T-helper 1 cell treated with Interleukin-12 subunit alpha and Interleukin-12 subunit beta and Interleukin-4 antibody, amounts not matched to agents 30 μg/mL and 1 μg/mL, for 36 hours (primary cell): Measurements from ENCODE around the gene MSRB3.
A peak's percentile ranks its signal among the peaks of the same experiment; 100 is the strongest.

ENCODE experiments used
- H3K27ac Mint-ChIP-seq: one replicate; pipeline ENCODE4 v1.8.0; 2021; ENCODE audit warnings: mild to moderate bottlenecking, mixed read lengths
- H3K27me3 Mint-ChIP-seq: one replicate; pipeline ENCODE4 v1.8.0; 2021; ENCODE audit warnings: low read depth, mixed read lengths
- H3K36me3 Mint-ChIP-seq: one replicate; pipeline ENCODE4 v1.8.0; 2021; ENCODE audit warnings: low read depth, mixed read lengths
- H3K4me1 Mint-ChIP-seq: one replicate; pipeline ENCODE4 v1.8.0; 2021; ENCODE audit warnings: low read depth, mixed read lengths
- H3K4me3 Mint-ChIP-seq: one replicate; pipeline ENCODE4 v1.8.0; 2021; ENCODE audit warnings: mild to moderate bottlenecking, moderate library complexity, mixed read lengths
- H3K9me3 Mint-ChIP-seq: one replicate; pipeline ENCODE4 v1.8.0; 2021; ENCODE audit warnings: mixed read lengths

Gene MSRB3

GRCh38 chr12:65278576-65279368 lies at the start of gene MSRB3:
TSS of gene MSRB3 (plus strand) at chr12:65278683. CDS start at chr12:65308580, 29,897 bp downstream.
- H3K4me1 Mint-ChIP-seq = peaks cover 3% of the 10 kb centered on the region
- peak within 1 kb of the TSS; percentile 52 for H3K4me3 Mint-ChIP-seq
- H3K36me3 Mint-ChIP-seq = no peaks in the 10 kb centered on the region
- H3K27ac Mint-ChIP-seq = no peak within 1 kb of the TSS
- H3K27me3 Mint-ChIP-seq = peaks cover 70% of the 10 kb centered on the region
- no peaks in the 10 kb centered on the region for H3K9me3 Mint-ChIP-seq

DNA sequence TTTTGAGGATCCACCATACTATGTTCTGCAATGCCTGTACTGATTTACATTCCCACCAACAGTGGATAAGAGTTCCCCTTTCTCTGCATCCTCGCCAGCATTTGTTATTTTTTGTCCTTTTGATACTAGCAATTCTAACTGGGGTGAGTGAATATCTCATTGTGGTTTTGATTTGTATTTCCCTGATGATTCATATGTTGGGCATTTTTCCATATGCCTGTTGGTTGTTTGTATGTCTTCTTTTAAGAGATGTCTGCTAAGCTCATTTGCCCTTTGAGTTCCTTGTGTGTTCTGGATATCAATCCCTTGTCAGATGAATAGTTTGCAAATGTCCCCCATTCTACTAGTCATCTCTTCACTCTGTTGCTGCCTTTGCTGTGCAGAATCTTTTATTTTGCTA lies 49.0 kb upstream of the MSRB3 start:
- Mint-ChIP-seq H3K36me3 (peaks cover 43% of the 10 kb centered on the region), H3K4me1 (peaks cover 23% of the 10 kb centered on the region), H3K27me3 (no peaks in the 10 kb centered on the region), H3K4me3 (no peak overlapping the region), H3K9me3 (peaks cover 28% of the 10 kb centered on the region), H3K27ac (no peak overlapping the region)

- Mint-ChIP-seq H3K4me3 (no peak overlapping the region), H3K27me3 (no peaks in the 10 kb centered on the region), H3K36me3 (peaks cover 23% of the 10 kb centered on the region), H3K4me1 (peaks cover 7% of the 10 kb centered on the region), H3K9me3 (peaks cover 18% of the 10 kb centered on the region), H3K27ac (peak overlapping the region; percentile 46)
These were observed 45.9 kb upstream of the MSRB3 start for GRCh38 chr12:65232476-65233077.

- Mint-ChIP-seq H3K9me3 (no peaks in the 10 kb centered on the region), H3K4me1 (peaks cover 5% of the 10 kb centered on the region), H3K27ac (no peak overlapping the region), H3K27me3 (no peaks in the 10 kb centered on the region), H3K4me3 (no peak overlapping the region), H3K36me3 (peaks cover 3% of the 10 kb centered on the region)
These were observed 41.3 kb upstream of the MSRB3 start for GRCh38 chr12:65237153-65237552.

GRCh38 chr12:65238609-65239008 lies 39.9 kb upstream of the MSRB3 start:
- no peaks in the 10 kb centered on the region for H3K9me3 Mint-ChIP-seq
- H3K27ac Mint-ChIP-seq = no peak overlapping the region
- H3K4me1 Mint-ChIP-seq = no peaks in the 10 kb centered on the region
- peaks cover 14% of the 10 kb centered on the region for H3K36me3 Mint-ChIP-seq
- no peaks in the 10 kb centered on the region for H3K27me3 Mint-ChIP-seq
- no peak overlapping the region for H3K4me3 Mint-ChIP-seq

DNA sequence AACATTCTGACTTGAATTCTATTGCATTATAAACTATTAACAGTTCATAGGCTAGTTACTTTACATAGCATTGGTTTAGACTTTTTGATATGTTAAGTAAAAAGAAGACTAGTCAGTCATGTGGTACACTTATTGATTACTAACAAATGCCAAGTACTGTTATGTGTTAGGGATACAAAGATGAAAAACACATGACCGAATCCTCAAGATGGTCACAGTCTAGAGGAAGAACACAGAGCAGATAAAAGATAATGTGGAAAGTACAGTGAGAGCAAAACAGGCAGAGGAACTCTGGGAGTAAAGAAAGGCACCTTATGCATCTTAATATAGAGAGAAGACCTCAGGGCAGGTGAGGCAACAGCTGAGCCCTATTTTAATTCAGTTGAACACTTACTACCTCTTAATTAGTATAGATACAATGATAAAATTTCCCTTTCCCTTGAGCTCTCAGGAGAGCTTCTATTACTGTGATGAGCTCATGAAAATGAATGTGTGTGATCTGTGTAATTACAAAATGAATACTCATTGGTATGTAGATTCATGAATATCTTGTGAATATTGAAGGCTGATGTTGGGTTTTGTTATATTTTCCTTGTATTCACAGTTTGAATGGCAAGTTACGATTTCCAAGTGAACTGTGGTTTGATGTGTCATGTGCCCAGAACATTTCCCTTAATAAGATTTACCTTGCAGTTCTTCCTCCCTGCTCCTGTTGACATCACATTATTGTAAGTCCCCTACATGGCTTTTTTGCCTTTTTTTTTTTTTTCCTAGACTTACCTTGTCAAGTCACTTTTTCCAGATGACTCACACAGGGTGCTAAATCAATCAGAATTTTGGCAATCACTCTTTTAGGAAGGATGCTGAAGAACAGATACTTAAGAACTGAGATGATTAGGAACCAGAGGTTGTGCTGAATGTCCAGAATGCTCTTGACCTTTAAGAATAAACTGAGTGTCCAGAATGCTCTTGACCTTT lies 29.5 kb upstream of the MSRB3 start:
- H3K4me1 Mint-ChIP-seq = peaks cover 9% of the 10 kb centered on the region
- no peak overlapping the region for H3K4me3 Mint-ChIP-seq
- H3K9me3 Mint-ChIP-seq = no peaks in the 10 kb centered on the region
- H3K27me3 Mint-ChIP-seq = peaks cover 4% of the 10 kb centered on the region
- peaks cover 23% of the 10 kb centered on the region for H3K36me3 Mint-ChIP-seq
- H3K27ac Mint-ChIP-seq = no peak overlapping the region

- peaks cover 16% of the 10 kb centered on the region for H3K36me3 Mint-ChIP-seq
- H3K4me3 Mint-ChIP-seq = no peak overlapping the region
- H3K9me3 Mint-ChIP-seq = no peaks in the 10 kb centered on the region
- H3K4me1 Mint-ChIP-seq = peaks cover 9% of the 10 kb centered on the region
- no peak overlapping the region for H3K27ac Mint-ChIP-seq
- H3K27me3 Mint-ChIP-seq = peaks cover 4% of the 10 kb centered on the region
These were observed 26.0 kb upstream of the MSRB3 start for GRCh38 chr12:65252515-65252914.

- H3K36me3 Mint-ChIP-seq = no peaks in the 10 kb centered on the region
- no peak overlapping the region for H3K4me3 Mint-ChIP-seq
- H3K27me3 Mint-ChIP-seq = peaks cover 5% of the 10 kb centered on the region
- no peak overlapping the region for H3K27ac Mint-ChIP-seq
- no peaks in the 10 kb centered on the region for H3K9me3 Mint-ChIP-seq
- no peaks in the 10 kb centered on the region for H3K4me1 Mint-ChIP-seq
These were observed 20.5 kb upstream of the MSRB3 start for GRCh38 chr12:65257986-65258385.

DNA sequence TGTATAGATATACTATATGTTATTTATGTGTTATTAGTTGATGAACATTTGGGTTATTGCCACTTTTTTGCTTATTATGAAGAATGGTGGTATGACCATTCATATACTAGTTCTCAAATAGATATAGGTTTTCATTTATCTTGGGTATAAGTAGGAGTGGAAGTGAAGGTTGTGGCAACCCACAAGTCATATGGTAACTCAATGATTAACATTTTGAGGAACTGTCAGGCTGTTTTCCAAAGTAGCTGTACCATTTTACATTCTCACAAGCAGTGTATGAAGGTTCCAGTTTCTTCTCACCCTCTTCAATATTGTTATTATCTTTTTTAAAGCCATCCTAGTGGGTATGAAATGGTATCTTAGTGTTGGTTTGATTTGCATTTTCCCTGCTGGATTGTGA lies 19.0 kb upstream of the MSRB3 start:
- H3K27ac Mint-ChIP-seq = no peak overlapping the region
- H3K4me1 Mint-ChIP-seq = no peaks in the 10 kb centered on the region
- H3K9me3 Mint-ChIP-seq = no peaks in the 10 kb centered on the region
- H3K36me3 Mint-ChIP-seq = no peaks in the 10 kb centered on the region
- peaks cover 7% of the 10 kb centered on the region for H3K27me3 Mint-ChIP-seq
- H3K4me3 Mint-ChIP-seq = no peak overlapping the region

DNA sequence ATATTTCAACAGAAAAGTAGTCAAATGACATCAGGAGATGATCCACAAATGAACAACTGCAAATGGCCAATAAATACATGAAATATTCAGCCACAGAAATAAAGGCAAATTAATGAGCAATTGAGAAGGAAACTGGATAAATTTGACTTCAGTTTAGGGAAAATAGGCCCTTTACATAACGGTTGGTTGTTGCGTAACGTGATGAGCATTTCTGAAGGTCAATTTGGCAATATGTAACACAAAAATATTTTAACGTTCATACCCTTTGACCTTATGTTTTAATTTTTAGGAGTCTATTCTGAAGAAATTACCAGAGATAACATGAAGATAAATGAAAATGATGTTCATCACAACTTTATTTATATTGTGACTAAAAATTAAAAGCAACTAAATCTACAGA lies 14.7 kb upstream of the MSRB3 start:
- Mint-ChIP-seq H3K36me3 (no peaks in the 10 kb centered on the region), H3K4me3 (no peak overlapping the region), H3K9me3 (no peaks in the 10 kb centered on the region), H3K27ac (no peak overlapping the region), H3K27me3 (peaks cover 27% of the 10 kb centered on the region), H3K4me1 (no peaks in the 10 kb centered on the region)

- no peaks in the 10 kb centered on the region for H3K36me3 Mint-ChIP-seq
- H3K9me3 Mint-ChIP-seq = no peaks in the 10 kb centered on the region
- H3K27ac Mint-ChIP-seq = no peak overlapping the region
- no peaks in the 10 kb centered on the region for H3K4me1 Mint-ChIP-seq
- no peak overlapping the region for H3K4me3 Mint-ChIP-seq
- peaks cover 28% of the 10 kb centered on the region for H3K27me3 Mint-ChIP-seq
These were observed 12.1 kb upstream of the MSRB3 start for GRCh38 chr12:65266408-65266807.

- H3K27me3 Mint-ChIP-seq = peaks cover 38% of the 10 kb centered on the region
- no peak overlapping the region for H3K4me3 Mint-ChIP-seq
- no peaks in the 10 kb centered on the region for H3K9me3 Mint-ChIP-seq
- H3K4me1 Mint-ChIP-seq = no peaks in the 10 kb centered on the region
- no peak overlapping the region for H3K27ac Mint-ChIP-seq
- no peaks in the 10 kb centered on the region for H3K36me3 Mint-ChIP-seq
These were observed 8.9 kb upstream of the MSRB3 start for GRCh38 chr12:65269603-65270002.

DNA sequence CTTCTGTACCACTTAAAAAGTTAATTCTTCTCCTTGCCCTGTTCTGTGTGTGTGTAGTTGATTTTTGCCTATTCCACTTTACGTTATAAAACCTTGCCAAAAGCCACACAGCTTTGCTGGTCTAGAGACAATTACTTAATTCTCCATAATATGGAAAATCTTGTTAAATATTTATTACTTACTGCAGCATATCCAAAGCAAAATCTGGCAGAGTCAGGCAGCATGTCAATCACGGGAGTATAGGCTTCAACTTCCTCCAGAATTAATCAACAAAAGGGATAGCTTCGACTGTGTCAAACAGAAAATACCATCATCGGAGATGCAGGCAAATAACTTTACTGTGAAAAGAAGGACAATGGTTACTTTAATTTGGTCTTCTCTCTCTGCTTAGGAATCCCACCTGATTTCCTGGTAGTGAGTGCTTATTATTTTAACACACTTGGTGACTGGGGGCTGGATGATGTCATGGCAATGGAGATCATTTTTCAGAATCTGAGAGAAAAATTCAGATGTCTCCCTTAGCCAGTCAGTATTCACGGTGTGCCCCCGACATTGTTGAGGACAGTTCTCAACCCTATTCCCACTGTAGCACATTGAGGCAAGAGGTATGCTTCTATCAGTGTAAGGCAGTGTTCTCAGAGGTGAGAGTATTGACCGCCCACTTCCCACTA lies 3.7 kb upstream of the MSRB3 start:
- H3K9me3 Mint-ChIP-seq = no peaks in the 10 kb centered on the region
- no peak overlapping the region for H3K4me3 Mint-ChIP-seq
- H3K27me3 Mint-ChIP-seq = peaks cover 54% of the 10 kb centered on the region
- peaks cover 3% of the 10 kb centered on the region for H3K4me1 Mint-ChIP-seq
- H3K27ac Mint-ChIP-seq = no peak overlapping the region
- H3K36me3 Mint-ChIP-seq = no peaks in the 10 kb centered on the region

DNA sequence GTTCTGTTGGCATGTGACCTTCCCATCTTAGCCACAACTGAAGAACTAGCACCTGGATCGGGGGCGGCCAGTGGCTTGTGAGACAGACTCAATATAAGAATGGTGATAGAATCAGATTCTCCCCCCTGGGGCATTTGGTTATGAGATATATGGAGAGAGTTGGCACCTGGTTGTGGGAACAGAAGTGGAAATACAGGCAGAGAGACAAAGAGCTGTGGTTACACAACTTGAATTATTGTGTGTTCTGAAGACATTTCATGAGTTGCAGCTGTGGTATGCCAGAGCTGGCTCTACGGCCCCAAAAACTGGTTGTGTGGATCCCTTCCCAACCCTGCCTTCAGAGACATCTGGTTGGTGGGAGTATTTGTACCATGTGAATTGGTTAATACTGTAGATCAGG lies 2.9 kb upstream of the MSRB3 start:
- no peak overlapping the region for H3K27ac Mint-ChIP-seq
- H3K36me3 Mint-ChIP-seq = no peaks in the 10 kb centered on the region
- H3K4me3 Mint-ChIP-seq = no peak overlapping the region
- H3K27me3 Mint-ChIP-seq = peaks cover 61% of the 10 kb centered on the region
- H3K4me1 Mint-ChIP-seq = peaks cover 3% of the 10 kb centered on the region
- H3K9me3 Mint-ChIP-seq = no peaks in the 10 kb centered on the region
